Measurements from ENCODE around the gene GRM2. TPM values are rescaled to one million over a fixed set of nuclear protein-coding genes. Genes with fewer than 3 reads are reported as not detected.

The GRM2 gene
- total and polyA plus RNA-seq, 10 of the 15 experiments (the other 5 are each of a cell fraction or from before 2014, with no cell fraction given) = 0.01 to 0.14 (median 0.06) TPM; not detected in 5

- no peak for TF ChIP-seq YBX1 (IDR thresholded peaks at IDR 0.05)
- TF ChIP-seq NR2F1 (conservative IDR thresholded peaks at IDR 0.05) = peak; percentile 62; the same call in 1 of the 2 replicates
- no peak for TF ChIP-seq CBX5 (IDR thresholded peaks at IDR 0.05; ENCODE audit: low read depth)
- no peak for TF ChIP-seq ZNF274 (IDR thresholded peaks at IDR 0.05; ENCODE audit: insufficient read depth, insufficient read length)
- TF ChIP-seq CEBPZ (IDR thresholded peaks at IDR 0.05; ENCODE audit: low read depth, low read length) = no peak
- TF ChIP-seq BHLHE40 (IDR thresholded peaks at IDR 0.05; ENCODE audit: borderline replicate concordance in 1 of 2, low read depth in 2 of 2, low read length in 1 of 2) = peak in 1 of 2 experiments; percentile 29; a peak in 1 of 4 replicates
- 0 out of 4 replicates have a peak, but pooled peaks of 1 of the 2 experiments have one; percentile 12 for TF ChIP-seq IKZF2 (IDR thresholded peaks at IDR 0.05)
- no peak for TF ChIP-seq CUX1 (IDR thresholded peaks at IDR 0.05; ENCODE audit: insufficient replicate concordance, low read depth, low read length)
- no peak for TF ChIP-seq DPF2 (IDR thresholded peaks at IDR 0.05)
- TF ChIP-seq NR2C2 (IDR thresholded peaks at IDR 0.05; ENCODE audit: borderline replicate concordance, control insufficient read depth, insufficient read length, low read depth) = no peak
- no peak for TF ChIP-seq POLR2A (IDR thresholded peaks at IDR 0.05; ENCODE audit: low read depth, low read length)
- peak; percentile 39; the same call in 1 of the 2 replicates for TF ChIP-seq SMARCA5 (IDR thresholded peaks at IDR 0.05)
- TF ChIP-seq MTA2 (IDR thresholded peaks at IDR 0.05; ENCODE audit: low read depth) = no peak
- TF ChIP-seq CEBPB (IDR thresholded peaks at IDR 0.05; ENCODE audit: borderline replicate concordance in 1 of 2, low read depth in 2 of 2, low read length in 2 of 2) = no peak
- no peak for TF ChIP-seq TARDBP (IDR thresholded peaks at IDR 0.05; ENCODE audit: borderline replicate concordance)
- TF ChIP-seq MLLT1 (IDR thresholded peaks at IDR 0.05) = no peak
- no peak for TF ChIP-seq SREBF2 (IDR thresholded peaks at IDR 0.05; ENCODE audit: low read length)
- TF ChIP-seq RUNX3 (IDR thresholded peaks at IDR 0.05; ENCODE audit: low read length) = peak; percentile 44; the same call in 1 of the 2 replicates
- TF ChIP-seq SMC3 (IDR thresholded peaks at IDR 0.05; ENCODE audit: borderline replicate concordance, low read length) = peak; percentile 62
- no peak for TF ChIP-seq NBN (IDR thresholded peaks at IDR 0.05)
Measured at GRCh38 chr3:51718547-51719409, 11.9 kb downstream of the GRM2 start (continued).
